ENCODE data around the gene CYP3A4.
"Not testable (repeated sequence)": the region's sequence is repeated elsewhere in the genome, so short reads cannot be mapped to it uniquely, and the experiment has no call there.

CYP3A4 gene

GRCh38 chr7:99793443-99793842 is 9.5 kb upstream of the CYP3A4 start:
- DNase-seq (ENCODE audit: low read depth in 2 of 2, low spot score in 1 of 2), result no peak

DNA sequence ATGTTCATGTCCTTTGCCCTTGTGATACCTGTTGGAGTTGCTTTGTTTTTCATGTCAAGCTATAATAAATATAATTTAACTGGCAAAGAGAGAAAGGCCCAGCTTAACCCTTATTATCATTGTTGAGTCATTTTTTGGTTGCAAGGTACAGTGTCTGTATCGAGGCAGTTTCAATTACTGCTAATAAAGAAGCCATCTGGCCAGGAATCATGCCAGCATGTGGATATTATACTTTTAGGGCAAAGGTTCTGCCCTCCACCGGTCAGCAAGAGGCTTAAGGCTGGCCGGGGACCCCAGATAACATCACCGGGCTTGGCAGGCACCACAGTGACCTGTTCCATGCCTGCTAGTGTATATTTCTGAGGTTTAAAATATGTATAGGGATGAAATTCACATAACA is 9.0 kb upstream of the CYP3A4 start:
- DNase-seq (ENCODE audit: low read depth in 2 of 2, low spot score in 1 of 2), result no peak

- no peak for DNase-seq (ENCODE audit: low read depth in 2 of 2, low spot score in 1 of 2)
These were observed 7.8 kb upstream of the CYP3A4 start for GRCh38 chr7:99791667-99792369.

GRCh38 chr7:99791021-99791420 is 7.0 kb upstream of the CYP3A4 start:
- no peak for DNase-seq (ENCODE audit: low read depth in 2 of 2, low spot score in 1 of 2)

DNA sequence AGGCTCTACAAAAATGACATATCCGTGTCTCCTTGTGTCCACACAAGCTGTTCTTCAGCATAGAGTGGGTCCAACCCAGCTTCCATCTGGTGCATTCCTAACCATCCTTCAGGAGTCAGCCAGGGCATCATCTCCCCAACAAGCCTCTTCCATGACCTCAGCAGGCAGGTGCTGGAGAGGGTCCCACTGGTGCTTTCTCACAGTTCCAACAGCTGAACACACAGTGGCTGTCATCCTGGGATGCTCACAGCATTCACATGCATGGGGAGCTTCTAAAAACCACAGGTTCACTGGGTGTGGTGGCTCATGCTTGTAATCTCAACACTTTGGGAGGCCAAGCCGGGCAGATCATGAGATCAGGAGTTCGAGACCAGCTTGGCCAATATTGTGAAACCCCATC is 6.4 kb upstream of the CYP3A4 start:
- no peak for DNase-seq (ENCODE audit: low read depth in 2 of 2, low spot score in 1 of 2)

DNA sequence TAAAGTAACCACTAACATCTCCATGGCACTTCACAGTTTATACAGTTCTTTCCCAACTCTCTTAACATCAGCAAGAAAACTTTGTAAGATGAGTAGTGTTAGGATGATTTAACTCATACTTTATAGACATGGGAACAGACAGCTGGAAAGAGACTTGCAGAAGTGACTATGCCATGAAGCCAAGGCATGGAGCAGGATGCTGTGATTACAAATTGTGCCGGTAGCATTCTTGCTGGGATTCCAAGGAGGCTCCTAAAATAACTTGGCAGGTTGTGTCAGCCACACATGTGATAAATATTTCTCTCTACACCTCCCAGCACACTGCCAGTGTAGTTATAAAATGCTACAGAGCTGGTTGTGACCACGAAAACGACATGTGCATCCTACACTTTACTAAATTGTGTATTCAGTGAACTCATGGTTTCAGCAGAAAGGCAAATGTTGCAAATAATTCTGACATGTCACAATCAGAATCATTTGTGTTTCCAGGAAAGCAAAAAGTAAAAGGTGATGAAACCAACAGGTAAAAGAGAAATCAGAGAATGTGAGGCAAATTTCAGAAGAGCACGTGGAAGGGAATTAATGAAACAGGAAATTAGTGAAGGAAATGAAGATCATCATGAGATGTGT is 5.6 kb upstream of the CYP3A4 start:
- no peak for DNase-seq (ENCODE audit: low read depth in 2 of 2, low spot score in 1 of 2)

DNA sequence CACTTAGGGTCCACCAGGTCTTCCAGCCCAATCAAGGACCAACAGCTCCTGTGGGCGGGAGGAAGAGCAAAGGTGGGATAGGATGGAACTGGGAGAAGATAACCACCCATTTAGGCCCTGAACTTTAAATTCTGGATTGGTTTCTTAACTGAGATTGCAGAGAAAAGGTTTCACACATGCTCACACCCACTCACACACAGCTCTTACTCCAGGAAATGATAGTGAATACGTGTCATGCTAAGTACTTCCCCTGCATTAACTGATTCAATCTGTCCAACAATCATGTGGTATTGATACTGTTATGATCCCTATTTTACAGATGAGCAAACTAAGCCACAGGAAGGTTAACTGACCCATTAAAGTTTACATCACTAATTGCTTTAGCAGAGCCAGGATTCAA is 4.6 kb upstream of the CYP3A4 start:
- no peak for DNase-seq (ENCODE audit: low read depth in 2 of 2, low spot score in 1 of 2)

DNA sequence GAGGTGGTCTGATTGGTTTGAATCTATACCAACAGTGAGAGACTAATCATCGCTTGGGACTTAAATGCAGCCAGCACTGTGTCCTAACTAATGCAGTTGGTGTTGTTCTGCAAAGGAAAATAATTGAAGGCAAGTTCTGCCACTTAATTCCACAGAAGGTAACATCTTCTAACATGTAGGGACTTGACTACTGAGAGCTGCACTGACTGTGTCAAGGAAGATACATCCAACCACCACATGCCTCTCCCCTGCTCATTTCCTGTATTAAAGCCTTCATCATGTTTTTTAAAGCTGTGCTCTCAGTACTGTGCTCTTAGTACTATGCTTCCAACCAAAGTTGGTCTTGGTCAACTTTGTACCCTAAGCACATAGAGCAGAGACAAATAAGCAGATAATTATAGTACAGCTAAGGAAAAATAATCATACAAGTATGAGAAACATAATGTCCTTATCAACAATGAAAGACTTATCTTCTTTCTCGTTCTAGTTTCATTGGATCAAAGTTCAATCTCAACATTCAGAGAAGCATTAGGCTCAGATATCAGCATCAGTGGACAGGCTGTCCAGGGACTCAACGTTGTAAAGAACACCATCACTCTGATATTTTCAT is 2.8 kb upstream of the CYP3A4 start:
- no peak for DNase-seq (ENCODE audit: low read depth in 2 of 2, low spot score in 1 of 2)

GRCh38 chr7:99785654-99786053 is 1.7 kb upstream of the CYP3A4 start:
- not testable (repeated sequence) for DNase-seq (ENCODE audit: low read depth in 2 of 2, low spot score in 1 of 2)

DNA sequence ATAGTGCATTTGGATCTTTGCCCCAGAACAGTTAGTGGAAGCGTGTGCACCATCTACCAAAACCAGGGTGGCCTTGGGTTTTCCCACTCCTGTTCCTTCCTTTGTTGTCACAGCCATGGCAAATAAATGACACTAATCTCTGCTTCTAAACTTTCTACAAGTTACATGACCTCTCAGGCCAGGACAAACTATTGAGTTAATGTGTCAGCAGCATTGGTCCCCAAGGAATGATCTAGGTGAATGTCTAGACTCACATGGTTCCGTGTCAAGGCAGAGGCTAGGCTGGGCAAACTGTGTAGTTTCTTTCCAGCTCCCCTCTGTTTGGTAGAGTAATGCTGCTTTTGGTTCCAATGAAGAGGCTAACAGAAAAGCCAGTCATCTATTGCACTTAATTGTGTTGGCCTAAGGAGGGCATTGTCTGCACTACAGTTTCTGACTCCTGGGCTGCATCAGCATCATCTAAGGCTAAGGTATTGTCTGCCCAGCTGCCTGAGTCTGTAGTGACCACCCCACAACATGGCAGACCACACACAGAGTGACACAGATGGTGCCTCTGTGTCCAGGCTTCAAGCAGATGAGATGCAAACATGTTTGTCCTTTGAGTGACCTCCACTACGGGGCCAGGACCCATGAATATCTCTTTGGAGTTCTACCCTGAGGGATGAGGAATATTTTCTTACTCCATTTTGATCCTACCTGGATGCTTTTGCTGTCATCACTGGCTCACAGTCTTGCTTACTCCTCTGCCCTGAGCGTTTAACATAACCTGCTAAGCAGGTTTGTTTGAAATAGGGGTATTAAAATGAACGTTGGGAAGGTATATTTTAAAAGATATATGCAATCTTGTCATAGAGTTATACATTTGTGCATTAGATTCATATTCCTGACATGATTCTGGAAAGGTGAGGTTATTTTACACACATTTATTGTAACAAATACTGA is 1.7 kb downstream of the CYP3A4 start:
- no peak for DNase-seq (ENCODE audit: low read depth in 2 of 2, low spot score in 1 of 2)

DNA sequence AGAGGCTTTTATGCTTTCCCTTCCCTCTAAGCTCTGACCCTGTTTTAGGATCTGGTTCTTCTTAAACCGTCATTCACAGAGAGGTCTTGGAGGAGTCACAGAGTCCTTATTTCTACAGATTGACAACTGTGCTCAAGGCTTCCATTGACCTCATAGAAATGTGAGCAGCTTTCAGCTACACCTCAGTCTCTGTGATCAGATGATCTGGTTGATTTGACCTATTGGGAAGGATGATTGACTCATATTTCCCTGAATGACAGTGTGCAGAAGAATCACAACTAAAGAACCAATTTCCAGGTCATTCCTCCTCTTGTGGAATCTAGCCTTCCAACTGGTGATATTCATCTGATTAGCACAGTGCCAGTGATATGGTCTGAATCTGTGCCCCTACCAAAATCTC is 3.4 kb downstream of the CYP3A4 start:
- no peak for DNase-seq (ENCODE audit: low read depth in 2 of 2, low spot score in 1 of 2)

DNA sequence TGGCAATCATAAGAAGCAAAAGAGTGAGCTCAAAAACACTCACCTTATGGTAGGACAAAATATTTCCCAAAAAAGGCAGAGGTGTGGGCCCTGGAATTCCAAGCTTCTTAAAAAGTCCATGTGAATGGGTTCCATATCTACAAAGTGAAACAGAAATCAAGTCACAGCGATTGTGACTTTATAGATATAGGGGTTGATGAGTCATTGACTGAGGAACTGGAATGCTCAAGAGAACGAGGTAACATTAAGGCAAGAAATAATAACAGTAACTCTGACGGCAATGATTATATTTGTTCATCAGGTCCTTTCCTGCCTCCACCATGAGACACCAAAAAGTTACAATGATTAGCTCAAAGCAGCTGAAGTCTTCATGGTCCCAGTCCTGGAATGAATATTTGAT is 4.0 kb downstream of the CYP3A4 start:
- no peak for DNase-seq (ENCODE audit: low read depth in 2 of 2, low spot score in 1 of 2)

- DNase-seq (ENCODE audit: low read depth in 2 of 2, low spot score in 1 of 2), result no peak
These were observed 5.1 kb downstream of the CYP3A4 start for GRCh38 chr7:99778880-99779279.

- not testable (repeated sequence) for DNase-seq (ENCODE audit: low read depth in 2 of 2, low spot score in 1 of 2)
These were observed 10.6 kb downstream of the CYP3A4 start for GRCh38 chr7:99773395-99773794.

GRCh38 chr7:99772565-99772964 is 11.4 kb downstream of the CYP3A4 start:
- no peak for DNase-seq (ENCODE audit: low read depth in 2 of 2, low spot score in 1 of 2)

GRCh38 chr7:99769494-99769893 is 14.5 kb downstream of the CYP3A4 start:
- not testable (repeated sequence) for DNase-seq (ENCODE audit: low read depth in 2 of 2, low spot score in 1 of 2)

- no peak for DNase-seq (ENCODE audit: low read depth in 2 of 2, low spot score in 1 of 2)
These were observed 15.5 kb downstream of the CYP3A4 start for GRCh38 chr7:99768471-99768870.

- no peak for DNase-seq (ENCODE audit: low read depth in 2 of 2, low spot score in 1 of 2)
These were observed 16.3 kb downstream of the CYP3A4 start for GRCh38 chr7:99767662-99768061.

- no peak for DNase-seq (ENCODE audit: low read depth in 2 of 2, low spot score in 1 of 2)
These were observed 17.4 kb downstream of the CYP3A4 start for GRCh38 chr7:99766484-99767099.

- DNase-seq (ENCODE audit: low read depth in 2 of 2, low spot score in 1 of 2), result no peak
These were observed 19.5 kb downstream of the CYP3A4 start for GRCh38 chr7:99764478-99764877.

DNA sequence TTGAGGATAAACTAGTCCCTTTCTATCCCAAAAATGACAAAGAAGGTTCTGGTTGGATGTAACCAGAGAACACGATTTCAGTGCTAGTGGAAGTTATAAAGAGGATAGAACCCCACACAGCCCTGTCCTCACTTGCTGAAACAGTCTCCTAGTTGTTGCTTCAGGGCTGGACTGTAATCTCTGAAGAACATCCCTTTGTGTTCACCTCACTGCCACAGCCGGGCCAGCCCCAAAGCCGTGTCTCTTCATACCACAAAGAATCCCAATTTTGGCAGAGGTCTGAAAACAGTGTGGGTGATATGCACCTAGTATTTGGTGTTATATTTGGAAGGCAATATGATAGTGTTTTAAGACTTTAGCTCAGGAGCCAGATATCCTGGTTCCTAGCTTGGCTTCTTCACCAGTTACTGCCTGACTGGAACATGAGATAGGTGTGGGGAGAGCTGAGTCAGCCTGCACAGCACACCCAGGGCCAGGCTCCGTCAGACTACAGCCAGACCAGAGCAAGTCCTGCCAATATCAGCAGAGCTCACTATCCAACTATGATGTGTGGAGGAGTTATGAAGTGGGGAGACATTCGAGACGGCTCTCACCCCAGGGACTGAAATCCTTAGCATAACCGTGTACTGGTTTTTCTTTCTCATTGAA is 21.2 kb downstream of the CYP3A4 start:
- DNase-seq (ENCODE audit: low read depth in 2 of 2, low spot score in 1 of 2), result no peak
